Inflammatory macrophage treated with lipopolysaccharide for 4 hours (primary cell): ENCODE results near the gene RNF220.

Experiments
- DNase-seq: peaks from one replicate; pipeline ENCODE4 v3.0.0-alpha.2; 2020

RNF220 gene

DNA sequence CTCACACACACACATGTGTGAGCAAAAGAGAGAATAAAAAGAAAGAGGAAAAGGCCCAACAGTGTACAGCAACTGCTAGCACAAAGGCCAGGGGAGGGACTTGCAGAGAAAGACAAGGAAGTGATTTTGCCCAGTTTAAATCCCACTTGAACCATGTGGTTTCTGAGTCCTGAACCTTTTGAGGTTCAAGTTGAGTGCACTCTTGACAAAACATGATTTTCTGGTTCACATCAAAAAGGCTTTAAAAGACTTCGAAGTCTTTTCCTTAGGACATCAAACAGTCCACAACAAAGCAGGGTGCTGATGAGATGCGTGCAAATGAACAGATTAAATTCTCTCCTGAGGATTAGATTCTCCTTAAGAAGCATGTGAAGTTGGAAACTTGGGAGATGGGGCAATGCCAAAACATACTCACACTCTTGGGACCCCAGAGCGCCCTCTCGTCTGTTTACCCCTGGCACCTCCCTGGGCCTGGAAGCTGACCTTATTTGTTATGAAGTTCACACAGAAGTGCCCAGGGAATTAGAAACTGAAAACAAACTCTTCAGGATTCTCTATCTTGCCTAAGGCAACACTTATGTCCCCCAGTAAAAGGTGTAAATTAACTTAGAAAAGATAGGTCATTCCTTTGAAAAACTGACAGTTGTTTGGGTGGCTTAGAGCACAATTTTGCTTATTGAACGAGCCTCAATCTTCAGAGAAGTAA lies 31.5 kb downstream of the RNF220 start:
- peak; percentile 19 for DNase-seq

DNA sequence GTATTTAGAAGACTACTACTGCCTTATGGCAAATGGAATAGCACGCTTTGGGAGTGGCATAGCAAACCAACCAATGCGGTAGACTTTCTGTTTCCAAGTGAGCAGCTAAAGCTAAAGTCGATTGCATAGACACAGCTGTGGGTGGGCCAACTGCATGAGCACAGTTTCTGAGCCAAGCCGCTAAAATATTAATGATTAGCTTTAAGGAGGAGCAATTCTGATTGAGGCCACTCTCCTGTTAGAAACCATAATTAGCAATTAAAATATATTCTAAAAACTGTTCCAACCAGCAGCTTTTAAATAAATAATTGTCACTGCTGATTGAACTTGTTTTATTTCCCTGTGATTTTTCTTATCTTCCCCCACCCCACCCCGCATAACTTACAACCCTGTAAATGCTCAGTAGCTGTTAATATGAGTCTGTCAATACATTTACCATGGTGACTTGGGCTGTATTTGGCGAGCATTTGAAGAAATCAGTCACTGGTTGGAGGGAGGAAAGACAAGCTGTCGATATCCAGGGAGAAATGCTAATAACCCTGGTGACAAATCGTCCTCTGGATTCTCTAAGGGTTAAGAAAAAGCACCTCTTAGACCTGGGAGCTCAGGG lies 32.2 kb downstream of the RNF220 start:
- peak; percentile 35 for DNase-seq

DNA sequence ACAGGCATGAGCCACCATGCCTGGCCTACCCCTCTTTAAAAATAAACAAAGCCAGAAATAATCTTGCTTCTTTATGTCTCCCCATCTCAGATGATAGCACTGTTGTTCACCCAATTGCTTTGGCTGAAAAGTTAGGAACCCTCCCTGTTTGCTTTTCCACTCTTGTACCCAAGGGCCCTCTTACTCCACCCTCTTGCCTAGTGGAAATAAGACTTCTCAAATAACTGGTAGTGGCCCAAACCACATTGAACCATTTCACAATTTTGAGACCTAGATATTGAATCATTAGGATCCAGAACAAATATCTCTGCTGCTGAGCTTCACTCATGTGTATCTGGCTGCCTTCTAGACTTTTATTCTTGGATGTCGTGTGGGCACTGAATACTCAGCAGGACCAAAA lies 37.7 kb downstream of the RNF220 start:
- no peak for DNase-seq

DNA sequence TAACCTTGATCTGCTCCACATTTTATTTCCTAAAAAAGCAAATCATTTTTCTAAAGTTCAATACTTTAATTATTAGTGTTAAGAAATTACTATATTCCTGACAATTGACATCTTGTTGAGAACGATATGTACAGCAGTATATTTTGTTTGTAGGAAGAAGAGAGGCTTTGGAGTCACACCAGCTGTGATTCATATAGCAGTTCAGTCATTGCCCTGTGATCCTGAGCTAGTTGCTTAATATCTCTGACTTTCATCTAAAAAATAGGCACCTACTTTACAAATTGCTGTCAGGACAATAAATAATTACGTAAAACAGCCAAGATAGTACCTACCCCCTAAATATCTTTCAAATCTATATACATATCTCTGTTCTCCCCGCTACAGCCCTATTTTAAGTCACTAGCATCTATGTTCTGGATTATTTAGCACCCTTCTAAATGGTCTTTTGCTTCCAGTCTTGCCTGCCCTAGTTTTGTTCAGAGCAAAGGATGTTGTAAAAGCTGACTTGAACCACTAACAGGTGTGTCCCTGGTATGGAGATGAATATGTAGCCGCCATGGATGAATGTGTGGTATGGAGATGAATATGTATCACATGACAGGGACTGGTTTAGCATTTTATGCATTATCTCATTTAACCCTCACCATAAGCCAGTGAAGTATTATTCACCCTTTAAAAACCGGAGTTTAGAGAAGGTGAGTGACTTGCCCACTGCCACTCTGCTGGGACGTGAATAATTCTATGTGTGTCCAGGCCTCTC lies 42.2 kb downstream of the RNF220 start:
- peak; percentile 71 for DNase-seq

DNA sequence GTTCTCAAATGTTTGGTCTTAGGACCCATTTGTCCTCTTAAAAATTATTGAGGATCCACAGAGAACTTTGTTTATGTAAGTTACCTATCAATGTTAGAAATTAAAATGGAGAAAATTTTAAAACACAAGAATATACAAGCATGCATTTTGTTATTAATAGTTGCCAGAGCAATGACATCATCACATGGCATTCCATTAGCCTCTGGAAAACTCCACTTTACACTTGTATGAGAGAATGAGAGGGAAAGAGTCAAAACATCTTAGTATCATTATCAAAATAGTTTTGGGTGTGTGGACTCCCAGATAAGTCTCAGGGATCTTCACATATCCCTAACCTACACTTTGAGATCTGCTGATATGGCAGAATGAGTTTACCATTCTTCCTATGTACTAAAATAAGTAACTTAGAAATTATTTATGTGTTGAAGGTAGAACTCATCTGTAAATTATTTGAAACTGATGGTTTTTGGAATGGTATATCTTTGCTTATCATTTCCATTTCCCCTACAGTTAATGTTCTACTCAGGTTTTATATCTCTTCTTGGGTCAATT lies 48.8 kb downstream of the RNF220 start:
- DNase-seq: no peak

DNA sequence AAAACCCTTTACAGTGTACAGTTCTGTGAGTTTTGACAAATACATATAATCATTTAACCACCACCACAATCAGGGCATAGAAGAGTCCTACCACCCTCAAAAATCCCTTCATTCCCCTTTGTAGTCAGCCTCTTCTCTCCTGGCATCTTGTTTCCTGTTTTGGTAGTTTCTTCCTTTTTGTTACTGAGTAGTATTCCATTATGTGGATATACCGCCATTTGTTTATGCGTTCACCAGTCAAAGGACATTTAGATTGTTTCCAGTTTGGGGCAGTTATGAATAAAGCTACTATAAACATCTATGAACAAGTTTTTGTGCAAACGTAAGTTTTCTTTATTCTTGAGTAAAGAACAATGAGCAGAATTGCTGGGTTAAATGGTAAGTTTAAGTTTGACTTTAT lies 49.6 kb downstream of the RNF220 start:
- DNase-seq: no peak

DNA sequence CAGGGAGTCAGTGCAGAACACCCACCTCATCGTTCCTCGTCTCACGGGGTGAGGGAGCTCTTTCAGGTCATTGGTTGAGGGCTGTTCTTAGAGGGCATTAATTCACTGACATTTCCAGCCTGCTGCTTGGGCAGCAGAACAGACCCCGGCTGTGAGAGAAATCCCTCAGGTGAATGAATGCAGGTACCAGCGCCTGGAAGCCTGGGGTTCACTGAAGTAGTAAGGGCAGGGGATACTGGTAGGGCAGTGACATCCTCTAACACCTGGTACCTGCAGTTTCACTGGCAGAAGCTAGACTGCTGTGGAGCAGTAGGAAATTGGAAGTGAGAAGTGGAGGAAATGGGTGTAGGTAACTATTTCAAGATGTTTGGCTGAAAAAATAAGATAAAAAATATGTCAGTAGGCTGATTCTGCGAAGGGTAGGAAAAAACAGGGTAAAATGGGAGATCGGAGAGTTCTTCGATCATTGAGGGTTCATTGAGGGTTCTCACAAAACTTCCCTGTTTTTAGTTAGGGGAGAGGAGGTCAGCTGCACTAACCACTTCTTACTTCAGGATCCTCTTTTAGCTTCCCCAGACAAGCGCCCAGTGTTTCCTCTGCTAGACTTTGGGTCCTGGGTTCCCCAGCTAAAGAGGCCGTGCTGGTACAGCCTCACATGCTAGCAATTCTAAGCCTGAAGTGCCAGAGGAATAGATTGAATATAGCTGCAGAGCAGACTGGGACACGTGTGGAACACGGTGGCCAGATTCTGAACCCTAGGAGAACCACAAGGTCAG lies 55.2 kb downstream of the RNF220 start:
- peak; percentile 51 for DNase-seq

DNA sequence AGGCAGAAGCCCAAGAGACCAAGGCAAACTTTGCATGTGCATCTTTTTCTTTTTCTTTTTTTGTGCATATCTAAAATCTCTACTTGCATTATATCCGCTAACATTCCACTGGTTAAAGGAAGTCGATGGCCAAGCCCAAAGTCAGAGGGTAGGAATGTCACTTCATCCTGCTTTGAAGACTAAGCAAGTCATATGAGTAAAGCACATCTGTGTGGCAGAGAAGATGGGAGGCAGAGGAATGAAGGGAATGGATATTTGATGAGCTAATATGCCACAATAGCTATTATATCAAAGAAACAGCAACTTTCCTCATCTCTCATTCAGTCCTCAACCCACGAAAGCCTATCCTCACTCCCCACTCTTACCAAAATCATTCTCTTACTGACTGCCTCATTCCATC lies 59.3 kb downstream of the RNF220 start:
- no peak for DNase-seq

DNA sequence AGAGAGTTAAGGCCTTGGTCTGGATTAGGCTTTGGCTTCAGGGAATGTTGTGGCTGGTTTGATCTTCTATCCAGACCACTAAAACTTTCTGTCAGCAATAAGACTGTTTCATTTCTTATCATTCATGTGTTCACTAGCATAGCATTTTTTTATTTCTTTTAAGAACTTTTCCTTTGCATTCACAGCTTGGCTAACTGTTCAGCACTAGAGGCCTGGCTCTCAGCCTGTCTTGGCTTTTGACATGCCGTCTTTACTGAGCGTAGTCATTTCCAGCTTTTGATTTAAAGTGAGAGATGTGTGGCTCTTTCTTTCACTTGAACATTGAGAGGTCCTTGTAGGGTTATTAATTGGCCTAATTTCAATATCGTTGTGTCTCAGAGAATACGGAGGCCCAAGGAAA lies 62.5 kb downstream of the RNF220 start:
- no peak for DNase-seq

DNA sequence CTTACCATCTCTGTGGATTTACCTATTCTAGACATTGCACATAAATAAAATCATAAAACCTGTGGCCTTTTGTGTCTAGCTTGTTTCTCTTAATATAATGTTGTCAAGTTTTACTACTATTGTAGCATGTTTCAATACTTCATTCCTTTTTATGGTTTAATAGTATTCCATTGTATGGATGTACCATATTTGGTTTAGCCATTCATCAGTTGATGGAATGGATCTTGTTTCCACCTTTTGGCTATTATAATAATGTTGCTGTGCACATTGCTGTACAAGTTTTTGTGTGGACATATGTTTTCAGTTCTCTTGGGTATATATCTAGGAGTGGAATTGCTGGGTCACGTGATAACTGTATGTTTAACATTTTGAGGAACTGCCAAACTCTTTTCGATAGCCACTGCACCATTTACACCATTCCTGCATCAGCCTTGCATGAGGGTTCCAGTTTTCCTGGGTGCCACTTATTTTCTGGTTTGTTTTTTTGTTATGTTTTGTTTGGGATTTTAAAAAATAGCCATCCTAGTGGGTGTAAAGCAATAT lies 66.9 kb downstream of the RNF220 start:
- no peak for DNase-seq

DNA sequence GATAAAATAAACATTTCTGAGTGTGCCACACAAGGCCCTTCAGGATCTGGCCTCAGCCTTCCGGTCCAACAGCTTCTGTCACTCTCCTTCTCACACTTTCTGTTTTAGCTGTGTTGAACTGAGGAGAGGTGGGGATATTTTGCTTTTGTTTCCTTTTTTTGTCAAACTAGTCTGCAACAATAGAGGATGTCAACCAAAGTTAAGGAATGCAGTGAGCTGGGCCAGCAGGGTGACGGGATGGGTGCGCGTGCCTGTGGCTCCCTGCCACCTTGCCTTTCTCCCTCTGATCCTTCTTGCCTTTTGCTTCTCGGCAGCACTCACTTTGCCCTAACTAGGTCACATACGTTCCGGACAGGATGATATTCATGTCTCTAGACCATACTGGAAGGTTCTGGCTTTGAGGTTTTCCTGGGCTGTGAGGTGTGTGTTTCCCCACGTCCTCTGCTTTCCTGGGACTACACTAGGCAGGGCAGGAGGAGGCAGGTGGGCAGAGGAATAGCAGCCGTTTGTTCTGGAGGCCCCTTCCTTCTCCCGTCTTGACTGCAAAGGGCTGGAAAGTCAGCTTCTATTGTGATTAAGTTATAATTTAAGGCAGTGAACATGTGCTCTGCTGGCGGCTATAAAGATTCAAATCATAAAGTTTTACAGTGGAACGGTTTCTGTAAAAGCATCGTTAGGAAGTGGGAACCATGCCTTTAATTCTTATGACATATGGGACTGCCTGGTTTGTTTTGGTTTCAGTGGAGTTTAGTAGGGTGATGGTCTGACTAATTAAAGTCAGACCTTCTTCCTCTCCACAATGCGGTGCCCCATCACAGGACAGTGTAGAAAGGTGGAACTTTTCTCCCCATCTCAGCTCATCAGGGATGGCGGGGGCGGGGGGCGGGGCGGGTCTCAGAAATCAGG lies 67.8 kb downstream of the RNF220 start:
- DNase-seq: peak; percentile 58

DNA sequence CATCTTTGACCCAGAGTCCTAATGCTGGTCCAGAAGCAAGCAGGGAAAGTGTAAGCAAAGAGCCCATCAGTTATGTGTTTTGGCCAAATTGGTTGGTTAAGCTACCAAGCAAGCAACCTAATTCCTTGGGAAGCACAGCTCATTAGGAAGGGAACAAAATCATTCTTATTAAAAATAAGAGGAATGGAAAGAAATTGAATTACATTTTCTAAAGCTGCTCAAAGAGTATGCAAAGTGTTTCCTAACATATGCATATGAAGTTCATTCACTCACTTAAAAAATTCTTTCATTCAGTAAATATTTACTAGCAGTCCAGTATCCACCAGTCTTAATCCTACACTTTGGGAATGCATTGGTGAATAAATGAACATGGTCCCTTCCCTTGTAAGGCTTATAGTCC lies 71.8 kb downstream of the RNF220 start:
- DNase-seq: no peak

DNA sequence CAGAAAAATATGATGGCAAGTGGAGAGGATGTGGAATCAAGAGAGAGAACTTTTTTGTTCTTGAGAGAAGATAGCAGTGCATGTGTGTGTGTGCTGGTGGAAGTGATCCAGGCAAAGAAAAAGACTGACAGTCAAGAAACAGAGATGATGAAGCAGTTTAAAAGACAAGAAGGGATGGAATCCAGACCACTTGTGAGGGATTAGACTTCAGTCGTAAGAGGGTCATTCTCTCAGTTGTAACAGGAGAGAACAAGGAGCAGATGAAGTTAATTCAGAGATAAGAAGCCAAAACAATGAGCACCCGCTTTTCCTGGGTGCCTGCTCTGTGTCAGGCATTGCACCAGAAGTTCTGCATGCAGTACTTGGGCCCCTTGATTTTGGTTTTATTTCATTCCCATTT lies 76.6 kb downstream of the RNF220 start:
- DNase-seq: no peak

DNA sequence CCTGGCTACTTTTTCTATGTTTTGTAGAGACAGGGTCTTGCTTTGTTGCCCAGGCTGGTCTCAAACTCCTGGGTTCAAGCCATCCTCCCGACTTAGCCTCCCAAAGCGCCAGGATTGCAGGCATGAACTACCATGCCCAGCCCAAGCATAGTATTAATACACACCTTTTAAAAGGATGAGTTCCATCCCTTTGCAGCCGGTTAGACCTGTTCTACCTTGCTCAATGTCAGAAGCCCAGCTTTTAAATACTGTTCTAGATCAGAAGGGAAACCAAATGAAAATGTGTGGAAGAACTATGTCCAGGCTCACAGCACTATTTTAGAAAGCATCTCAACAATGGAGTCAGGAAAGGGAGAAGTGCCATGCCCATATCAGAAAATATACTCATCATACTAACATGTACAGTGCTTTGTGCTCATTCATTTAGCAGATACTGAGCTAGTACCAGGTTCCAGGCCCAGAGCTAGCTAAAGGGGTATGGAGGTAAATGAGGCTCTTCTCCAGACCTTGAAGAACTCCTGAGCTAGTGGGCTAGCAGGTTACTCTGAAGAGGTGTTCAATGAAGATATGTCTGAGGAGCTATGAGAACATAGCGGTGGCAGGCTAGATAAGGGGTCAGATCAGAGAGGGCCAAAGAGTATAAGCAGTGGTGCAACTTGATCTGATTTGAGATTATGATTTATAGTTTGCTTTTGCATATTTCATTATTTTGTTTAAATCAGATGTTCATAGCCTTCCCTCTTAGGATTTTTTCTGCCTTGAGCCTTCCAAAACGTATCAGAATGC lies 78.2 kb downstream of the RNF220 start:
- DNase-seq: no peak

DNA sequence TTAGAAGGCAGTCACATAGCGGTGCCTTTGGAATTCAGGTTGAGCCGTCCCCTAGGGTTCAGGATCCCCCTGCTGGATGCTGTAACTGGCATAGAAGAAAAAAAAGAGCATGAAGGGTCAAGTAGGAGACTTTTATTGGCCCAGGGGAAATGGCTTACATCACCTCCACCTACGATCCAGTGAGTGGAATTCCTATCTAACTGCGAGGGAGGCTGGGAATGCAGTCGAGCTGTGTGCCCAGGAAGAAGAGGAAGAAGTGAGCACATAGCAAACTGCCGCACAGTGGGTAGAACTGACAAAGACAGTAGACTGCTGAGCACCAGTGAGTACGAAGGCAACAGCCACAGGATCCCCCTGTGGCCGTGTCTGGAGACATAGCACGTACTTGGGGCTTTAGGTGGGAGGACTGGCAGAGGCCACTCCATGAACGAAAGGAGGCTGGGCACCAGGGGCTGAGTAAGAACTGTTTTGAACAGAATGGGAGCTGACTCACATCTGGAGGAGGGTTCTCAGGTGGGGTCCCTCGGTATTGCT lies 79.2 kb downstream of the RNF220 start:
- DNase-seq: peak; percentile 58

DNA sequence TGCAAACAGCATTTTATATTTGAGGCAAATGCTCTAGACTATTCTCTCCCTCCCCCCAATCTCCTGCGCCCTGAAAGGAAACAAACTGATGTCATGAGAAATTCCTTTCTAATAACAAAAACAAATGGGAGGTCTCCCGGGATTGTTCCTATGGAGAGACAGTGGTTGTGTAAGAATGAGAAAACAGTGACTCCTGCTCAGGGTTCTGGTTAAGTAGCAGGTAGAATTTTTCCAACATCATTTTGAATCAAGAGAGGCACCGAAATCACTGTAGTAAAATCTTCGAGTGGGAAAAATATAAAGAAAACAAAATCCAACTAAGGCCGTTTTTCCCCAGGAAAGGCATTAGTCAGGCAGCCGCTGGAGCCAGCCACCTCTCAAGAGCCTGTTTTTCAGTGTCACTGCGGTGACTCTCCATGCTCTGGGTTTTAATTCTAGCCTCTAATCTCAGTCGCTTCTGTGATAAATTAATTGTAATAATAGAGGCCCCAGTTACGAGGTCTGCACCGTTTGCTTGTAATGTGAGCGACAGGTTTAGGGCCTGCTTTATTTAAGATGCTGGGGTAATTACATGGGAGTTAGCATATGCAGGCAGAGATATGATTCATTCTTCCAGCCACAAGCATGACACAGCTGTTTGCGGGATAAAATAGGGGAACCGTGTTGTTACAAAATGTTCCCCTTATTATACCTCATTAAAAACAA lies 80.3 kb downstream of the RNF220 start:
- DNase-seq: peak; percentile 90

DNA sequence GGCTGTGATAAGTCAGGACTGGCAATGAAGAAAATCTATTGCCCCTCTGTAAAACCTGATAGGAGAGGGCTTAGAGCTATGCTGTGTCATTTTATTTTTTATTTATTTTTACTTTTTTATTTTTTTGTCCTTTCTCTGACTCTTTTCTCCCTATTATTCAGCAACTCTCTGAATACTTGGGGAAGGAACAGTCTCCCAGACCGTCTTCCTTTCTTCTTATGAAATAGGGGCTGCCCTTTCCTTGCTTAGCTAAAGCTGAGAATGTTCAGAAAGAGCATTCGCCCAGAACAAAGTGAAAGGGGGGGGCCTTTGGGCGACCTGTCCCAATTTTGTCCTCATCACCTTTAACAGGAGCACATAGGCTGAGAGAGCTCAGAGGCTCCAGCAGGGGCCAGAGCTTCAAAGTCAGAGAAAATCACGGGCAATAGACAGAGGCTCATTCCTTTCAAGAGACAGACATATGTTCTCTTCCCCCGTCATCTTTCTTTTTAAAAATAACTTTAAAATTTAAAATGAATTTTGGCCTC lies 80.9 kb downstream of the RNF220 start:
- no peak for DNase-seq

DNA sequence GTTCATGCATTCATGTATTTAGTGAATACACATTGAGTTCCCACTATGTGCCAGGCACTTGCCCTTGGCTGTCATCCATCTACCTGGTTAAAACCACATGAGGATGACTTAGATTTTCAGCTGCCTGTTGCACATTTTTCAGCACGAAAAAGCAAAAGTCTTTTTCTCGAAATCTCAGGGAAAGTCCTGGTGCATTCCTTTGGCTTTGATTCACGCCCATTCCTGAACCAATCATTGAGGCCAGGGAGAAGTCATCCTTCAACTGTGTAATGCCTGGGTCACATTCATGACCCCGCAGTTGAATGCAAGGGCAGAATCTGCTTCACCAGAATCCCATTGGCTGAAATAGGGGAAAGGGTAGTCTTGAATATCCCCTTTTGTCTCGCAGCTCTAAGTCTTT lies 84.4 kb downstream of the RNF220 start:
- DNase-seq: no peak

DNA sequence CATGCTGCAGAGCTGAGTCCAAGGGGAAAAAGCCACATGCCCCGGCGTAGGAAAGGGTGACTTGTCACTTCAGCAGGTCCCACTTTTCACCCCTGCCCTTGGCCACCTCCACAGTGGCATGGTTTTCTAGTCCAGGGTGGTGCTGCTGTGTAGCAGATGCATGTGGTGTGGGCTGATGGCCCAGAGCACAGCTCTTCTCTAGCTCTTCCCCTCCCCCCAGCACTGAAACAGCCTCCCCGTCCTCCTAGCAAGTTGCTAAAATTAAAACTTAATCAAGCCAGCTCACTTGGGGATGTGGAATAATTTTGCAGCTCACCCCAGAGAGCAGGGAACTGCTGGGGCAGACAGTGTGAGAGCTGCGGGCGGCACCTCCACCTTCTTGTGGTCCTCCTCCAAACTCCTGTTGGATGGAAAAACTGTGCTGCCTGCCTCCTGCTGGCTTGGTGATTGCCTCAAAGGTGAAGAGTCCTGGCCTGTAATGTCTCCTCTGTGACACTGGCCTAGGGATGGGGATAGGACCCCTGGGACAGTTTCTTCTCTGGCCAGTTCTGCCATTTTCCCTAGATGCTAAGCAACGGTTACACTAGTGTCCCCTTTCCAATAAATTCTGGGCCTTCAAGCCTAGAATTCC lies 91.6 kb downstream of the RNF220 start:
- DNase-seq: no peak
